Ishikawa (cell line): ENCODE data around the gene S100A13.

Source experiments
- CEBPB ChIP-seq: IDR thresholded peaks from 2 replicates; pipeline ENCODE4 v1.6.1; 2012
- FOXM1 ChIP-seq: IDR thresholded peaks from 2 replicates; pipeline ENCODE4 v1.6.1; 2012; ENCODE audit warnings: low read depth, borderline replicate concordance
- NFIC ChIP-seq: IDR thresholded peaks from 2 replicates; pipeline ENCODE4 v1.6.1; 2012
- TAF1 ChIP-seq: IDR thresholded peaks from 2 replicates; pipeline ENCODE4 v1.6.1; 2012; ENCODE audit warnings: low read depth, mild to moderate bottlenecking
- TEAD4 ChIP-seq: IDR thresholded peaks from 2 replicates; pipeline ENCODE4 v1.6.1; 2012
- ZBTB7A ChIP-seq: IDR thresholded peaks from 2 replicates; pipeline ENCODE4 v1.6.1; 2012; ENCODE audit warnings: low read depth
- TF ChIP-seq, protein P1 (sequence below): IDR thresholded peaks from 2 replicates; pipeline ENCODE4 v1.6.1; 2012

DNA sequence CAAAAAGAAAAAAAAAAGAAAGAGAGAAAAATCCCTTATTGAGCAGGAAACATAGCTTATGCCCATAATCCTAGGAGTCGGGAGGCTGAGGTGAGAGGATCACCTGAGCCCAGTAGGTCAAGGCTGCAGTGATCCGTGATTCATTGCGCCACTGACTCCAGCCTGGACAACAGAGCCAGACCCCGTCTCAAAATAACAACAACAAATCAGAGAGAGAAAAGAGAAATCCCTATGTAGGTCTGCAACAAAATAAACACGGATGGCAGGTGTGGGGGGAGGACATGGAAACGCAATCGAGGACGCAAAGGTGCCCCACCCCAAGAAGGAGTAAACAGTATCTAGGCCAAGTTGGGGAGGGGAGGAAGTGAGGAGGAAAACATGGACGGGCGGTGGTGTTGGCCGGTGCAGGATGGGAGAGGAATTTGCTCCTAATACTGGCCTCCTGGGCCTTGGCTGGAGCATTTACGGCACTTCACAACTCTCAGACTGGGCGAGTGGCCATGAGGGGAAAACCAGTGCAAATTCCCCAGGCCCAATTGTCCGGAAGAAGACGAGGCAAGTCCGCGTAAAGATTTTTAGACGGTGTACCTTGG is 6.0 kb upstream of the S100A13 start:
- TF ChIP-seq CEBPB (no peak), TAF1 (no peak), TEAD4 (no peak), FOXM1 (no peak), ZBTB7A (no peak), NFIC (no peak)
- TF ChIP-seq, protein P1, sequence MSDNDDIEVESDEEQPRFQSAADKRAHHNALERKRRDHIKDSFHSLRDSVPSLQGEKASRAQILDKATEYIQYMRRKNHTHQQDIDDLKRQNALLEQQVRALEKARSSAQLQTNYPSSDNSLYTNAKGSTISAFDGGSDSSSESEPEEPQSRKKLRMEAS: no peak
